Measurements from ENCODE around the gene HNRNPA1L2. TPM values are rescaled to one million over a fixed set of nuclear protein-coding genes. Genes with fewer than 3 reads are reported as not detected.
"Not testable (repeated sequence)": the region's sequence is repeated elsewhere in the genome, so short reads cannot be mapped to it uniquely, and the experiment has no call there.

Gene HNRNPA1L2
- total and polyA plus RNA-seq, 10 donors: 6.7 to 23.2 (median 10.2) TPM

DNA sequence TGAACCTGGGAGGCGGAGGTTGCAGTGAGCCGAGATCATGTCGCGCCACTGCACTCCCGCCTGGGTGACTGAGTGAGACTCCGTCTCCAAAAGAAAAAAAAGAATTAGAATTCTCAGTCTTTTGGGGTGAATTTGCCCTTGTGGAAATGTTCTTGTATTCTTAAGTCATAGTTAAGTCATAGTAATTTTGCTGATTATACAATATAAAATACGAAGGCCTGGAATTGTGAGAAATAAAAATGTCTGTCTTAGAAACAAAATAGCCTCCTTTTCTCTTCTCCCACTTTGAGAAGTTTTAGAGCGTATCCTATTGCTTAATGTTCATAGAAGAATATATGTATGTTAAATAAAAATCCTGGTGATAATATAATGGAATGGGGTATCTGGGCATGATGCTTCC, 28.5 kb downstream of the HNRNPA1L2 start:
- Histone ChIP-seq H3K4me3 (no peak overlapping the region), H3K4me1 (peaks cover 0 to 8% (median 0%) of the 10 kb centered on the region in 6 donors), H3K27me3 (replicated peaks in 1 of 7) (no peaks in the 10 kb centered on the region), H3K9me3 (no peaks in the 10 kb centered on the region), H3K27ac (no peak overlapping the region), H3K36me3 (peaks cover 0 to 99% (median 40%) of the 10 kb centered on the region in 6 donors)
- TF ChIP-seq POLR2A (IDR thresholded peaks at IDR 0.05) (no peak), POLR2AphosphoS5 (IDR thresholded peaks at IDR 0.05) (no peak)
- TF ChIP-seq, protein P1, sequence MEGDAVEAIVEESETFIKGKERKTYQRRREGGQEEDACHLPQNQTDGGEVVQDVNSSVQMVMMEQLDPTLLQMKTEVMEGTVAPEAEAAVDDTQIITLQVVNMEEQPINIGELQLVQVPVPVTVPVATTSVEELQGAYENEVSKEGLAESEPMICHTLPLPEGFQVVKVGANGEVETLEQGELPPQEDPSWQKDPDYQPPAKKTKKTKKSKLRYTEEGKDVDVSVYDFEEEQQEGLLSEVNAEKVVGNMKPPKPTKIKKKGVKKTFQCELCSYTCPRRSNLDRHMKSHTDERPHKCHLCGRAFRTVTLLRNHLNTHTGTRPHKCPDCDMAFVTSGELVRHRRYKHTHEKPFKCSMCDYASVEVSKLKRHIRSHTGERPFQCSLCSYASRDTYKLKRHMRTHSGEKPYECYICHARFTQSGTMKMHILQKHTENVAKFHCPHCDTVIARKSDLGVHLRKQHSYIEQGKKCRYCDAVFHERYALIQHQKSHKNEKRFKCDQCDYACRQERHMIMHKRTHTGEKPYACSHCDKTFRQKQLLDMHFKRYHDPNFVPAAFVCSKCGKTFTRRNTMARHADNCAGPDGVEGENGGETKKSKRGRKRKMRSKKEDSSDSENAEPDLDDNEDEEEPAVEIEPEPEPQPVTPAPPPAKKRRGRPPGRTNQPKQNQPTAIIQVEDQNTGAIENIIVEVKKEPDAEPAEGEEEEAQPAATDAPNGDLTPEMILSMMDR (IDR thresholded peaks at IDR 0.05 in 8 of 11, conservative IDR thresholded peaks at IDR 0.05 in 3 of 11): no peak
- no peak for DNase-seq
- intact Hi-C loops (cut with DNase I; ENCODE audit: low total_unique reads): no loop called here
- WGBS, 5 donors: 98 to 99% (median 98%) methylated on average over 8 of the region's 8 CpGs

DNA sequence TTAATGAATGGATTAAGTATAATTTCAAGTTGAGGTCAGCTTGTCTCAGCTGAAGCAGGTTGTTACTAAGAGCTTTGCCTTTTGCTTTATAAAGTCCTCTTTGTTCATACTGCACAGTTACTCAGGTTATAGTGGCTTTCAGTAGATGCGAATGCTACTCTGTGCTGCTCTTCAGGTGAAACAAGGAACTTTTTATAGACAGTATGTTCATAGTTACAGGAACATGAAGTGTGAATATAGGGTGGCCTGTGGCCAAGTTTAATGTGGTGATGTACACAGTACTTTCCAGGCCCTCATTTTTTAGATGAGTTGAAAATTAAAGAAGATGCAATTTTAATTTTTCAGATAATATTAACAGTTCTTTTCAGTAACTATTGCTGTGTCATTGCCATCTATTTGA, 31.2 kb downstream of the HNRNPA1L2 start:
- H3K27ac ChIP-seq: no peak overlapping the region
- H3K27me3 ChIP-seq (replicated peaks in 1 of 7): no peaks in the 10 kb centered on the region
- WGBS, 5 donors: 94 to 100% (median 96%) methylated on average over 1 of the region's 1 CpG
- DNase-seq: no peak
- peaks cover 3 to 99% (median 27%) of the 10 kb centered on the region in 6 donors for H3K36me3 ChIP-seq
- TF ChIP-seq POLR2AphosphoS5 (IDR thresholded peaks at IDR 0.05) (no peak), POLR2A (IDR thresholded peaks at IDR 0.05) (no peak)
- TF ChIP-seq, protein P1 (IDR thresholded peaks at IDR 0.05 in 8 of 11, conservative IDR thresholded peaks at IDR 0.05 in 3 of 11): no peak
- H3K9me3 ChIP-seq: no peaks in the 10 kb centered on the region
- no peak overlapping the region for H3K4me3 ChIP-seq
- H3K4me1 ChIP-seq: peaks cover 0 to 8% (median 0%) of the 10 kb centered on the region in 6 donors
- intact Hi-C loops (cut with DNase I; ENCODE audit: low total_unique reads): no loop called here

DNA sequence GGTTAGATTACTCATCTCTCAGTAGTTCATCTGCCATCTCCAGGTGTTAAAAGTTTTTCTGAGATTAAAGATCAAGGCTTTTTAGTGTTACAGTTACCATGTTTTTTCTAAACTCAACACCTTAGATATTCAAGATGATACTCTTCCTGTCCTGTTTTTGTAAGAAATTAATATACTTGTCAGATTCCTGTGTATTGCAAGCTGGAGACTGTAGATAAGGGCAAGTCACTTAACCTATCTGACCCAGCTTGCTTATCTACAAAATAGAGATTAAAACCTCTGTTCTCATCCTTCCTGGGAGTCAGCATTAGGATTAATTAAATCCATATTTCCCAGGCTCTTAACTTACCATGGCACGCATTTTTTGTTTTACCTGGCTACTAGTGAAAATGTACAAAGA, 35.6 kb downstream of the HNRNPA1L2 start:
- 97 to 100% (median 98%) methylated on average over 1 of the region's 1 CpG for WGBS, 5 donors
- Histone ChIP-seq H3K27me3 (replicated peaks in 1 of 7) (no peaks in the 10 kb centered on the region), H3K4me1 (no peaks in the 10 kb centered on the region), H3K27ac (no peak overlapping the region), H3K36me3 (peaks cover 8 to 100% (median 49%) of the 10 kb centered on the region in 6 donors), H3K9me3 (no peaks in the 10 kb centered on the region), H3K4me3 (no peak overlapping the region)
- TF ChIP-seq, protein P1 (IDR thresholded peaks at IDR 0.05 in 8 of 11, conservative IDR thresholded peaks at IDR 0.05 in 3 of 11): no peak
- TF ChIP-seq POLR2A (IDR thresholded peaks at IDR 0.05): no peak
- no peak for TF ChIP-seq POLR2AphosphoS5 (IDR thresholded peaks at IDR 0.05)
- intact Hi-C loops (cut with DNase I; ENCODE audit: low total_unique reads): no loop called here
- no peak for DNase-seq

DNA sequence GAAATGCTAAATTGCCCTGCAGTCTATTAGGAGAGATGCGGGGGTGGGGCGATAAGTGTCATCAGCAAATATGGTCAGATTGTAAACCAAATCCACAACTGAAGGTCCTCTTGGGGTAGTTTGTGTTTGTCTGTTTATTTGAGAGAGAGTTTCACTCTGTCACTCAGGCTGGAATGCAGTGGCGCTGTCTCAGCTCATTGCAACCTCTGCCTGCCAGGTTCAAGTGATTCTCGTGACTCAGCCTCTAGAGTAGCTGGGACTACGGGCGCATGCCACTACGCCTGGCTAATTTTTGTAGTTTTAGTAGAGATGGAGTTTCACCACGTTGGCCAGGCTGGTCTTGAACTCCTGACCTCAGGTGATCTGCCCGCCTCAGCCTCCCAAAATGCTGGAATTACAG, 43.6 kb downstream of the HNRNPA1L2 start:
- H3K36me3 ChIP-seq: peaks cover 5 to 98% (median 59%) of the 10 kb centered on the region in 6 donors

DNA sequence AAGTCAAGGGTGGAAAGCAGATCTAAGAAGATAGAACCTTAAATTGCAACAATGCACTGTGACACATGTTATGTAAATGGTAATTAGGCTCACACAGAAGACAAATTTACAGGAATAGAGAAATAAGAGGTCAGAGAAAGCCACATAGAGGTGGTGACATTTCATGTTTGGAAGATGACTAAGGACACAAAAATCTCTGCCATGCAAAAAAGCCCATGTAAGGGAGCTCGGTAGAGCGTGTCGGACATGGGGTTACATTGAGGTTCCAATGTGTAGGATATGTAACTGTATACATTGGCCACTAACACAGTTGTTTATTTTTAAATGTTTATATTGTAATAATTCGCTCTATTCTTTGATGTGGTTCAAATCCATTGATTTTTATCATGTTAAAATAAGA, 44.1 kb downstream of the HNRNPA1L2 start:
- H3K36me3 ChIP-seq: peaks cover 5 to 98% (median 54%) of the 10 kb centered on the region in 6 donors
- 95 to 99% (median 98%) methylated on average over 4 of the region's 4 CpGs for WGBS, 5 donors
- intact Hi-C loops (cut with DNase I; ENCODE audit: low total_unique reads): no loop called here

More for the DNA sequence above, 43.6 kb downstream of the HNRNPA1L2 start:
- H3K4me3 ChIP-seq; intact Hi-C loops (cut with DNase I; ENCODE audit: low total_unique reads); H3K27ac ChIP-seq; H3K27me3 ChIP-seq (replicated peaks in 1 of 7); H3K9me3 ChIP-seq; DNase-seq; H3K4me1 ChIP-seq: not testable (repeated sequence)
- 94 to 96% (median 96%) methylated on average over 9 of the region's 9 CpGs for WGBS, 5 donors

More for the DNA sequence above, 44.1 kb downstream of the HNRNPA1L2 start:
- no peak for TF ChIP-seq POLR2A (IDR thresholded peaks at IDR 0.05)
- TF ChIP-seq POLR2AphosphoS5 (IDR thresholded peaks at IDR 0.05): no peak
- TF ChIP-seq, protein P1 (IDR thresholded peaks at IDR 0.05 in 8 of 11, conservative IDR thresholded peaks at IDR 0.05 in 3 of 11): no peak
- no peak for DNase-seq
- no peak overlapping the region for H3K4me3 ChIP-seq
- H3K9me3 ChIP-seq: no peaks in the 10 kb centered on the region
- no peaks in the 10 kb centered on the region for H3K27me3 ChIP-seq (replicated peaks in 1 of 7)
- H3K4me1 ChIP-seq: no peaks in the 10 kb centered on the region
- H3K27ac ChIP-seq: no peak overlapping the region

All from spleen (tissue), 11 donors.